Sigmoid colon (tissue), 7 donors: ENCODE results near the gene WASF3. TPM values are rescaled to one million over a fixed set of nuclear protein-coding genes. Genes with fewer than 3 reads are reported as not detected.

Source experiments
- DNase-seq: peaks from one replicate; pipeline ENCODE4 v3.0.0-alpha.2; 2019
- H3K27ac ChIP-seq, 4 donors: fragments of 200-600 bp; sonication (generic); one replicate each; pipeline ENCODE4 v1.5.1; 2016 to 2019; ENCODE audit warnings: mild to moderate bottlenecking in 1 of 4
- H3K27me3 ChIP-seq, 3 donors: fragments of 200-600 bp; sonication (generic); one replicate each; pipeline ENCODE4 v1.5.1; 2019; ENCODE audit warnings: mild to moderate bottlenecking in 1 of 3
- H3K36me3 ChIP-seq, 4 donors: fragments of 200-600 bp; sonication (generic); one replicate each; pipeline ENCODE4 v1.5.1; 2016 to 2019
- H3K4me1 ChIP-seq, 4 donors: fragments of 200-600 bp; sonication (generic); one replicate each; pipeline ENCODE4 v1.5.1; 2017 to 2019
- H3K4me3 ChIP-seq, 4 donors: fragments of 200-600 bp; sonication (generic); one replicate each; pipeline ENCODE4 v1.5.1; 2017 to 2019; ENCODE audit warnings: mild to moderate bottlenecking in 2 of 4, moderate library complexity in 1 of 4
- H3K9me3 ChIP-seq, 4 donors: fragments of 200-600 bp in 3 of 4; sonication (generic) in 3 of 4; one replicate each; pipeline versions ENCODE4 v1.5.1 to v1.6.1; 2013 to 2019
- CTCF ChIP-seq, 4 experiments: fragments of 450-650 bp in 3 of 4; fragments of 200-600 bp in 1 of 4; IDR thresholded peaks; one replicate each; pipeline ENCODE4 v1.5.1; 2016 to 2019; ENCODE audit warnings: antibody characterized with exemption in 4 of 4, mild to moderate bottlenecking in 3 of 4, moderate library complexity in 2 of 4
- EP300 ChIP-seq, 4 donors: sonication (generic); formaldehyde crosslinking; IDR thresholded peaks; one replicate each; pipeline ENCODE4 v1.6.1; 2017; ENCODE audit warnings: antibody characterized with exemption in 4 of 4
- POLR2A ChIP-seq, 2 donors: fragments of 450-650 bp; IDR thresholded peaks; one replicate each; pipeline ENCODE4 v1.6.1; 2016; ENCODE audit warnings: antibody characterized with exemption in 2 of 2, mild to moderate bottlenecking in 2 of 2, moderate library complexity in 2 of 2
- POLR2AphosphoS5 ChIP-seq, 4 donors: sonication (generic); formaldehyde crosslinking; IDR thresholded peaks; one replicate each; pipeline ENCODE4 v1.6.1; 2017; ENCODE audit warnings: antibody characterized with exemption in 4 of 4
- WGBS, 2 donors: extraction: QIAGEN DNeasy Blood & Tissue Kit; methylation state at CpG; one replicate each; pipeline ENCODE4 v1.1.7; 2013; 5-methylcytosine and 5-hydroxymethylcytosine counted together
- intact Hi-C: fragments of 100-400 bp; cut with DNase I; formaldehyde crosslinking; loops from one replicate; pipeline ENCODE4 v1.15.1; 2023
- polyA plus RNA-seq, 3 donors: library from polyadenylated mRNA; stranded (reverse); fragments of 200-250 nt; gene quantifications; one replicate each; pipeline ENCODE4 v1.2.3, GENCODE V29; 2013
- total RNA-seq, 4 donors: library from RNA; depleted of rRNA; stranded (reverse); fragments of >200 nt; gene quantifications; one replicate each; pipeline ENCODE4 v1.1.0, GENCODE V29; 2016
- donor health status: healthy with polysubstance abuse.
- donor health status: Bipolar disorder and iron deficiency.
- donor health status: healthy.

WASF3 gene
- total and polyA plus RNA-seq, 7 donors, result 0.92 to 17.1 (median 12.4) TPM

GRCh38 chr13:26606631-26607030 is 49.1 kb downstream of the WASF3 start:
- Histone ChIP-seq H3K4me1 (peaks cover 0 to 24% (median 14%) of the 10 kb centered on the region in 4 donors), H3K27ac (no peak overlapping the region), H3K36me3 (no peaks in the 10 kb centered on the region), H3K27me3 (no peaks in the 10 kb centered on the region), H3K4me3 (no peak overlapping the region), H3K9me3 (no peaks in the 10 kb centered on the region)
- DNase-seq, result no peak
- intact Hi-C loops, result no loop called here
- WGBS, 2 donors, result 51 to 62% methylated on average over 4 of the region's 4 CpGs
- no peak for TF ChIP-seq CTCF (IDR thresholded peaks at IDR 0.05)
- TF ChIP-seq EP300 (IDR thresholded peaks at IDR 0.05), result no peak
- no peak for TF ChIP-seq POLR2A (IDR thresholded peaks at IDR 0.05)
- no peak for TF ChIP-seq POLR2AphosphoS5 (IDR thresholded peaks at IDR 0.05)

DNA sequence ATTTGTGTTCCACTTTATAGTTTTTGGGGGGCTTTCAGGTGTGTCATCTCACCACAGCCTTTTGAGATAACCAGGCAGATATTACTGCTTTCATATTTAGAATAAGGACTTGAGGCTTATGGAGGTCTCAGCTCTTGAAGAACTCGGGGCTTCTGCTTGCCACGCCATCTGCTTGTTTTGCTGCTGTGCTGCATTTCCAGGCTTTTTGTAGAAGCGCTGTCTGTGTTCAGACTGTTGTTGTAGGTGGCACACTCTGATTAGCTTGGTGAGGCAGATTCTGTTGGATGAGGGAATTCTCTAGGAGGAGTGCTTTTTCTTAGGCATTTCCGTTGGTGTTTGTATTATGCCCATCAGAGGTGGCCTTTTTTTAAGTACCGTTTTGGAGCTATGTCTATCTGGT is 57.2 kb downstream of the WASF3 start:
- intact Hi-C loops, result no loop called here
- Histone ChIP-seq H3K4me1 (peaks cover 0 to 4% (median 0%) of the 10 kb centered on the region in 4 donors), H3K27me3 (no peaks in the 10 kb centered on the region), H3K27ac (no peak overlapping the region), H3K9me3 (no peaks in the 10 kb centered on the region), H3K36me3 (no peaks in the 10 kb centered on the region), H3K4me3 (no peak overlapping the region)
- no peak for DNase-seq
- TF ChIP-seq POLR2A (IDR thresholded peaks at IDR 0.05) (no peak), CTCF (IDR thresholded peaks at IDR 0.05) (no peak), POLR2AphosphoS5 (IDR thresholded peaks at IDR 0.05) (no peak), EP300 (IDR thresholded peaks at IDR 0.05) (no peak)
- WGBS, 2 donors, result 75 to 83% methylated on average over 5 of the region's 5 CpGs

GRCh38 chr13:26616126-26616525 is 58.6 kb downstream of the WASF3 start:
- Histone ChIP-seq H3K27ac (no peak overlapping the region), H3K4me1 (no peaks in the 10 kb centered on the region), H3K4me3 (no peak overlapping the region), H3K9me3 (no peaks in the 10 kb centered on the region), H3K36me3 (no peaks in the 10 kb centered on the region), H3K27me3 (no peaks in the 10 kb centered on the region)
- intact Hi-C loops, result no loop called here
- WGBS, 2 donors, result 58 to 78% methylated on average over 2 of the region's 2 CpGs
- DNase-seq, result no peak
- TF ChIP-seq POLR2A (IDR thresholded peaks at IDR 0.05), result no peak
- TF ChIP-seq POLR2AphosphoS5 (IDR thresholded peaks at IDR 0.05), result no peak
- no peak for TF ChIP-seq EP300 (IDR thresholded peaks at IDR 0.05)

GRCh38 chr13:26618726-26619125 is 61.2 kb downstream of the WASF3 start:
- no peak for TF ChIP-seq POLR2A (IDR thresholded peaks at IDR 0.05)
- TF ChIP-seq POLR2AphosphoS5 (IDR thresholded peaks at IDR 0.05), result no peak
- no peak for TF ChIP-seq EP300 (IDR thresholded peaks at IDR 0.05)
- TF ChIP-seq CTCF (IDR thresholded peaks at IDR 0.05), result no peak
- Histone ChIP-seq H3K27me3 (no peaks in the 10 kb centered on the region), H3K36me3 (no peaks in the 10 kb centered on the region), H3K27ac (no peak overlapping the region), H3K9me3 (peaks cover 0 to 5% (median 0%) of the 10 kb centered on the region in 4 donors), H3K4me1 (no peaks in the 10 kb centered on the region), H3K4me3 (no peak overlapping the region)
- intact Hi-C loops, result no loop called here
- DNase-seq, result no peak
- 39 to 71% methylated on average over 2 of the region's 2 CpGs for WGBS, 2 donors

DNA sequence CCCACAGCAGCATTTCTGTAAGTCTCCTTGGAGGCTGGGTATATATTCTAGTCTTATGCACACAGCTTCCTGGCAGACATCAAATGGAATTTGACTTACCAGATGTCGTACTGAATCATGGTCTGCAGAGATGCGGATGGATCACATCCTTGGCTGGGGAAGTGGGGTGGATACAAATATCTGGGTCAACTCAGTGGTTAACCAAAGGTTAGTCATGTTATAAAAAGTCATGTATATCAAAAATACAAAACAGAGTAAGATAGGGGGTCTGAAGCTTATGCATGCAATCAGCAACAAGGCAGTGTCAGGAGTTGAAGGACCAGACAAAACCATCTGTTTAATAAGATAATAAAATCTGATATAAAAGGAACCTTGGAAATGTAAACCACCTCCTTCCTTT is 61.9 kb downstream of the WASF3 start:
- TF ChIP-seq POLR2A (IDR thresholded peaks at IDR 0.05) (no peak), EP300 (IDR thresholded peaks at IDR 0.05) (no peak), CTCF (IDR thresholded peaks at IDR 0.05) (no peak), POLR2AphosphoS5 (IDR thresholded peaks at IDR 0.05) (no peak)
- no peak overlapping the region for H3K4me3 ChIP-seq
- intact Hi-C loops, result no loop called here
- no peaks in the 10 kb centered on the region for H3K36me3 ChIP-seq
- no peak for DNase-seq
- H3K27me3 ChIP-seq, result no peaks in the 10 kb centered on the region
- H3K27ac ChIP-seq, result no peak overlapping the region
- H3K9me3 ChIP-seq, result peaks cover 0 to 6% (median 2%) of the 10 kb centered on the region in 4 donors
- H3K4me1 ChIP-seq, result no peaks in the 10 kb centered on the region
- 85 to 90% methylated on average over 2 of the region's 2 CpGs for WGBS, 2 donors
